Sigmoid colon (tissue), 4 donors: ENCODE measurements around the gene ADCY2.

ENCODE experiments used
- POLR2A ChIP-seq, 2 donors: fragments of 450-650 bp; IDR thresholded peaks; one replicate each; pipeline ENCODE4 v1.6.1; 2016; ENCODE audit warnings: antibody characterized with exemption in 2 of 2, mild to moderate bottlenecking in 2 of 2, moderate library complexity in 2 of 2
- POLR2AphosphoS5 ChIP-seq, 4 donors: sonication (generic); formaldehyde crosslinking; IDR thresholded peaks; one replicate each; pipeline ENCODE4 v1.6.1; 2017; ENCODE audit warnings: antibody characterized with exemption in 4 of 4
- TF ChIP-seq, protein P1 (sequence below), 4 experiments: fragments of 450-650 bp in 3 of 4; fragments of 200-600 bp in 1 of 4; IDR thresholded peaks; one replicate each; pipeline ENCODE4 v1.5.1; 2016 to 2019; ENCODE audit warnings: antibody characterized with exemption in 4 of 4, mild to moderate bottlenecking in 3 of 4, moderate library complexity in 2 of 4

DNA sequence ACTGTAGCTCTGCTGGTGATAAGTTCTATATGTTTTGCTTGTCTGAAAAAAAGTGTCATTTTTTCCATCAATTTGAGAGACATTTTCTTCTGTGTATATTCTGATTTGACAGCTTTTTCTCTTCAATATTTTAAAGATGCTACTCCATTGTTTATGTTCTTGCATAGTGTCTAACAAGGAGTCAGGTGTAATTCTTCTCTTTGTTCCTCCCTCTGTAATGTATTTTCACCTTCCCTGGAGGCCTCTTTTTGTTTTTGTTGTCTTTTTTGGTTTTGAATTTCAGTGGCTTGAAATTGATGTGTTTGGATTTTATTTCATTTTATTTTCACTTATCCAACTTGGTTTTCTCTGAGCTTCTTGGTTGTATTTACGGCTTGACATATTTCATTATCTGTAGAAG lies 75.8 kb downstream of the ADCY2 start:
- TF ChIP-seq, protein P1, sequence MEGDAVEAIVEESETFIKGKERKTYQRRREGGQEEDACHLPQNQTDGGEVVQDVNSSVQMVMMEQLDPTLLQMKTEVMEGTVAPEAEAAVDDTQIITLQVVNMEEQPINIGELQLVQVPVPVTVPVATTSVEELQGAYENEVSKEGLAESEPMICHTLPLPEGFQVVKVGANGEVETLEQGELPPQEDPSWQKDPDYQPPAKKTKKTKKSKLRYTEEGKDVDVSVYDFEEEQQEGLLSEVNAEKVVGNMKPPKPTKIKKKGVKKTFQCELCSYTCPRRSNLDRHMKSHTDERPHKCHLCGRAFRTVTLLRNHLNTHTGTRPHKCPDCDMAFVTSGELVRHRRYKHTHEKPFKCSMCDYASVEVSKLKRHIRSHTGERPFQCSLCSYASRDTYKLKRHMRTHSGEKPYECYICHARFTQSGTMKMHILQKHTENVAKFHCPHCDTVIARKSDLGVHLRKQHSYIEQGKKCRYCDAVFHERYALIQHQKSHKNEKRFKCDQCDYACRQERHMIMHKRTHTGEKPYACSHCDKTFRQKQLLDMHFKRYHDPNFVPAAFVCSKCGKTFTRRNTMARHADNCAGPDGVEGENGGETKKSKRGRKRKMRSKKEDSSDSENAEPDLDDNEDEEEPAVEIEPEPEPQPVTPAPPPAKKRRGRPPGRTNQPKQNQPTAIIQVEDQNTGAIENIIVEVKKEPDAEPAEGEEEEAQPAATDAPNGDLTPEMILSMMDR (IDR thresholded peaks at IDR 0.05) = no peak
- TF ChIP-seq POLR2A (IDR thresholded peaks at IDR 0.05) (no peak), POLR2AphosphoS5 (IDR thresholded peaks at IDR 0.05) (no peak)
